Measurements from ENCODE around the gene CCL17.
A peak's percentile ranks its signal among the peaks of the same experiment; 100 is the strongest.
"Not testable (repeated sequence)": the region's sequence is repeated elsewhere in the genome, so short reads cannot be mapped to it uniquely, and the experiment has no call there.

The CCL17 gene

GRCh38 chr16:57435838-57436237 is 31.3 kb downstream of the CCL17 start:
- DNase-seq, result no peak

- not testable (repeated sequence) for DNase-seq
These were observed 35.4 kb downstream of the CCL17 start for GRCh38 chr16:57439947-57440346.

DNA sequence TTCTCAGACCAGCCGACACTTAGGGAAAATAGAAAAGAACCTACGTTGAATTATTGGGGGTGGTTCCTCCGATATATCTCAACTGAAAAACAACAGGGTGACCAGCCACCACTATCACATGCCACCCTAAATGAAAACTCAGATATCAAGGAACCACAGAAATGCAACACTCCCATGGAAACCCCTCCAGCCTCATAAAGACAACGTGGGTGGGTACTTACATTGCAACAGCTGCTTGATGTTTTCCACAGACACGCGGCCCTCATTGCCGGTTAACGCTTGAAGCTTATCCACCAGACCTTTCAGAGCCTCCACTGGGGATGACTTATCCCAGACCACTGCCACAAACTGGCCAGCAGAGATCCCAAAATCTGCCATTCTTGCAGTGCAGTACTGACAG is 36.0 kb downstream of the CCL17 start:
- not testable (repeated sequence) for DNase-seq

DNA sequence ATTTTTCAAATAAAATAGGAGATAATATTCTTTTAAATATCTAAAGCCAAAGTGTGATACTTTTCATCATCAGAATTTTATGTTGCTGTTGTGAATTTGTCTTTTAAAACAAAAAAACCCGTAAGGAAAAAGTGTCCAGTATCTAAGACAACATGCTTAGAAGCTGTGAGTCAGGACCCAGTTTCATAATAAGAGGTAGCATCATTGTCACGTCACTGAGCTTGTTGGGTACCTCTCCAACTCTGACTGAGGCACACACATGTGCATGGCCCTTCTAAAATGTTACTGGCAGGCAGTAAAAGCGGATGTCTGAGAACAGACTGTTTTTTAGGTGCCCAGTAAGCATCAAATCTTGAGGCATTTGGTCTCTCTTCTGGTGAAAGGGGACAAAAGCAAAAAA is 40.1 kb downstream of the CCL17 start:
- DNase-seq, result no peak

GRCh38 chr16:57445510-57445909 is 40.9 kb downstream of the CCL17 start:
- no peak for DNase-seq

DNA sequence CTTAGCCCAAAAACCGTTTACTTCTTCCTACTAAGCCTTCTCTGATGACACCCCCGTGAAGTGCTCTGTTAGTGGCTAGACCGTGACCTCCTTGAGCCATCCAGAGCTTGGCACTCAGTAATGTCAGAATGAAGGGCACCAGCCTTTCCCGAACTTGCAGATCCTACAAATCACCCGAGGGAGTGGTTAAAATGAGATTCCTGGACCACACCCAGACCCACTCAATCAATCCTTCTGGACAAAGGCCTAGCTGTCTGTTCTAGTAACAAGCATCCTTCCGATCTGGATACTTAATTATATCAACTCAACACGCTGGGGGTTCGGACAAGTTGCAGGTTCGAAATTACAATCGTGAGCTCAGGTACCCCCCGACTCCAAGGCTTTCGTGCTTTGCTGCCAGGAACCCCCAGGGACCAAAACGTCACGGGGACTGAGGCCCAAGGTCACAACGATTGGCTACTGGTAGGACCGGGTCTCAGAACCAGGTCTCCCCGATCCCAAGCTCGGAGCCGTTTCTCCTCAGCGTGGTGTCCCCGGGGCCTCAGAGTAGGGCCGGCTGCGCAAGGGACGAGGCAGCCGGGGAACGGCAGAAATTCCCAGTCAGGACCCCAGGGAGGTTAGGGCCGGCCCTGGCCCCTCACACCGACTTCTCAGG is 42.1 kb downstream of the CCL17 start:
- peak; percentile 20 for DNase-seq

- DNase-seq, result peak; percentile 94
These were observed 42.8 kb downstream of the CCL17 start, which contains the start of the genes CIAPIN1 and COQ9 for GRCh38 chr16:57447186-57447962. Gene CIAPIN1 (minus strand): TSS chr16:57447385. CDS start chr16:57440928, 6,457 bp downstream. Gene COQ9 (plus strand): TSS chr16:57447479. CDS start chr16:57447506, 27 bp downstream.

DNA sequence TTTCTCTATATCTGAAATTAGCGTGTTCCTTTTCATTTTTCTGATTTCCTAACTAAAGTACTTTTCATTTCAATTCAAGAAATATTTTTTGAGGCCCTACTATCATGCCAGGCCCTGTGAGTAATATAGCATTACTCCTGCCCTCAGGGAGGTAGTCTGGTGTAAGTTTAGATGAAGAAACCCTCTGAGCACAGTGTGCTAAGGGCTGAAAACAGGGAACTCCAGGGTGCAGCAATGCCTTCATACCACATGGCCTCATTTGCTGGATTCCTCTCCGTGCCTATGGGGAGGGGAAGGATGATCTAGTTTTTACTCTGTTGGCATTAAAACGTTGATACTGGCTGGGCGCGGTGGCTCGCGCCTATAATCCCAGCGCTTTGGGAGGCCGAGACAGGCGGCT is 47.5 kb downstream of the CCL17 start:
- DNase-seq, result no peak

DNA sequence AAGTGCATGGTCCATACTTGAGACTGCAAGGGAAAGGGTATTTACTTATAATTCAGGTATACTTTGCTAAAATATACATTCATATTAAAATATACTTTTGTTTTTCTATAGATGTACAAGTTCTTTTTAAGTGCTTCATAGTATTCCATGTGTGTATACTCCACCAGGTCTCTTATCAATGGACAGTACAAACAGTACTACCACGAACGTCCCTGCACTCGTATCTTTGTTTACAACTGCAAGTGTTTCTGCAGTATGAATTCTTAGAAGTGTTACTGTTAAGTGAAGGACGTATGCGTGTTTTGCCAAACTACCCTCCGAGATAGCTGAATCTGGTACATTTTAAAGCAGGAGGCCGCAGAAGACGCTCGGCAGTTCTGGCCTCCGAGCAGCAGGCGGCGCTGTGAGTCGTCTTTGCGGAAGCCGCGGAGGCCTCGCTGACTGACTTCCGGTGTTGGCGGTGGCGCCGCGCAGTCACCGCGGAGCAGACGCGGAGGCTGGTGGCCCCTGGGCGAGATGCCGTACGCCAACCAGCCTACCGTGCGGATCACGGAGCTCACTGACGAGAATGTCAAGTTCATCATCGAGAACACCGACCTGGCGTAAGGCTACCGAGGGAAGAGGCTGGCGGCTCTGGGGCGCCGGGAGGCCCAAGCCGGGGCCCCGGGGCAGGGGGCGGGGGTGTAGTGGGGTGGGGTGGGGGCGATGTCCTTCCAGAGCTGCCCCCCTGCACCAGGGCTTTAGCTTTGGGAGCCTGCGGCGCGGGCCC is 57.8 kb downstream of the CCL17 start, which contains the start of gene POLR2C:
POLR2C (plus strand) TSS at position 471 of the 769 bp plus-strand sequence; CDS start at position 517, 46 bp downstream.
- DNase-seq, result peak; percentile 48

DNA sequence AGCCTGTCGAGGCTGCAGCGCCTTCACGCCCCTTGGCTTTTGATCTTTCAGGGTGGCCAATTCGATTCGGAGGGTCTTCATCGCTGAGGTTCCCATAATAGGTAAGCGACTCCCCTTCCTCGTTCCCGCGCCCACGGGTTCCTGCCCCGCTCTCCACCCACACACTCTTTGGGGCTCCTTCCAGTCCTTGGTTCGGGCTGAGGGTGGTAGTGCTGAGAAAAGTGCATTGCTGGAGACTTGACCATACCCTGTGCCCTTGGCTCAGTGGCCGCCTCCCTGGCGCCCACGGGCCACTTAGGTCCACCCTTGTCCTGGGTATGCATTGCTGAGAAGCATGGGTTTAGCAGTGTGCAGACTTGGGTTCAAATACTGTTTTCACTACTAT is 58.4 kb downstream of the CCL17 start:
- no peak for DNase-seq

- no peak for DNase-seq
These were observed 60.0 kb downstream of the CCL17 start for GRCh38 chr16:57464523-57464922.
